ENCODE data around the gene CALD1. TPM values are rescaled to one million over a fixed set of nuclear protein-coding genes. Genes with fewer than 3 reads are reported as not detected.

CALD1 gene
- total RNA-seq, 1 donor from 2014 or later, result 169 TPM

- Mint-ChIP-seq H3K9me3 (no peaks in the 10 kb centered on the region), H3K4me3 (peak overlapping the region; percentile 44), H3K36me3 (peaks cover 37% of the 10 kb centered on the region), H3K27me3 (no peaks in the 10 kb centered on the region), H3K27ac (no peak overlapping the region), H3K4me1 (ENCODE audit: unreplicated experiment) (peaks cover 37% of the 10 kb centered on the region)
- DNase-seq (ENCODE audit: extremely low spot score, unreplicated experiment), result no peak
- TF ChIP-seq, protein P1, sequence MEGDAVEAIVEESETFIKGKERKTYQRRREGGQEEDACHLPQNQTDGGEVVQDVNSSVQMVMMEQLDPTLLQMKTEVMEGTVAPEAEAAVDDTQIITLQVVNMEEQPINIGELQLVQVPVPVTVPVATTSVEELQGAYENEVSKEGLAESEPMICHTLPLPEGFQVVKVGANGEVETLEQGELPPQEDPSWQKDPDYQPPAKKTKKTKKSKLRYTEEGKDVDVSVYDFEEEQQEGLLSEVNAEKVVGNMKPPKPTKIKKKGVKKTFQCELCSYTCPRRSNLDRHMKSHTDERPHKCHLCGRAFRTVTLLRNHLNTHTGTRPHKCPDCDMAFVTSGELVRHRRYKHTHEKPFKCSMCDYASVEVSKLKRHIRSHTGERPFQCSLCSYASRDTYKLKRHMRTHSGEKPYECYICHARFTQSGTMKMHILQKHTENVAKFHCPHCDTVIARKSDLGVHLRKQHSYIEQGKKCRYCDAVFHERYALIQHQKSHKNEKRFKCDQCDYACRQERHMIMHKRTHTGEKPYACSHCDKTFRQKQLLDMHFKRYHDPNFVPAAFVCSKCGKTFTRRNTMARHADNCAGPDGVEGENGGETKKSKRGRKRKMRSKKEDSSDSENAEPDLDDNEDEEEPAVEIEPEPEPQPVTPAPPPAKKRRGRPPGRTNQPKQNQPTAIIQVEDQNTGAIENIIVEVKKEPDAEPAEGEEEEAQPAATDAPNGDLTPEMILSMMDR (conservative IDR thresholded peaks at IDR 0.05), result no peak
Measured at GRCh38 chr7:134916171-134916883, 136.9 kb downstream of the CALD1 start.

DNA sequence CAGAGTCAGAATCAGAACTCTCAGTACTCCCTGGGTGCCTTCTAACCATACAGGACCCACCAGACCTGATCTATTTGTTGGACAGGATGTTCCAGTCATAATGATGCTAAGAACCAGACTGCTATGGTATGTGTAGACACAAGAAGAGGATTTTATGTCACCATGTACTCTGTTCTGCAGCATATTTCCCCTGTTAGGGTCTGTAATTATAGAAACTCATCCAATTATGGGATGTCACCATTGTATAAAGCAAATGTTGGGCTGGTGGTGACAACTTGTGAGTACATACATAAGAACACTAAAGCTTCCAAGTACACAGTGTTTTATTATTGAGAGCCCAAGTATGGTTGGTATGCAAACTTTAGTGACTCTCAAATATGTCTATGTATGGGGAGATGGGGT is 139.8 kb downstream of the CALD1 start:
- peak overlapping the region; percentile 80 for H3K27ac Mint-ChIP-seq
- H3K27me3 Mint-ChIP-seq, result no peaks in the 10 kb centered on the region
- no peak for DNase-seq (ENCODE audit: extremely low spot score, unreplicated experiment)
- H3K36me3 Mint-ChIP-seq, result peaks cover 41% of the 10 kb centered on the region
- H3K4me1 Mint-ChIP-seq (ENCODE audit: unreplicated experiment), result peaks cover 37% of the 10 kb centered on the region
- TF ChIP-seq, protein P1 (conservative IDR thresholded peaks at IDR 0.05), result no peak
- H3K4me3 Mint-ChIP-seq, result peak overlapping the region; percentile 30
- no peaks in the 10 kb centered on the region for H3K9me3 Mint-ChIP-seq

DNA sequence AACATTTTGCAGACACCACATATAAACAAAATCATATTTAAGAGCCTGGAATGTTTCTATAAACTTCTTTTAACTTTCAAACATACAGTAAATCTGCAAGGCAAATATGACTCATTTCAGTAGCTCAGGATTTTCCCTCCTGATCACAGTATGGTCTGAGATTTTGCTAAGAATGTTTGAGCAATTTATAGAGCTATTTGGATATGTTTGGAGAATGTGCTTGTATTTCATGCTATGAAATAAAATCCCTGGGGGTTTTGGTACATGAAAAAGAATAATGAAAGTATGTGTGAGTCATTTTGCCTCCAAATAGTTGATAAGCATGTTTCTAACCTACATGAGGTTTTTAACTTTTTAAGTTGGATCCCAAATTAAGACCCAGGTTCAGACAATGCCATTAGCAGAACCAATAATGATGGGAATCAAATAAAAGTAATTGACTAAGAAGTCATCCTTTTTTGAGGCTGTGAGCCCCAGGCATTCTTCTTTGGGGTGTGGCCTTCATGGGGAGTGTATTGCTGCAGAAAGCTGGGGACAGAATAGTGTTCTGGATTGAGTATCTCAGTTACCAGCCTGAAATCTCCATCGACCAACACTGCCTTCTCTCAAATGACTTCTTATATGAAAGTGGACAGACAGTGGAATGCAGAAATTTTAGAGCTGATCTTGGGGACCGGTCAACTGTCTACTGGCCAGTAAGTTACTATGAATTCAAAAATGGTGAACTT is 140.8 kb downstream of the CALD1 start:
- Mint-ChIP-seq H3K36me3 (peaks cover 39% of the 10 kb centered on the region), H3K9me3 (peaks cover 6% of the 10 kb centered on the region), H3K4me1 (ENCODE audit: unreplicated experiment) (peaks cover 34% of the 10 kb centered on the region), H3K27ac (peak overlapping the region; percentile 75), H3K4me3 (peak overlapping the region; percentile 59), H3K27me3 (no peaks in the 10 kb centered on the region)
- no peak for DNase-seq (ENCODE audit: extremely low spot score, unreplicated experiment)
- TF ChIP-seq, protein P1 (conservative IDR thresholded peaks at IDR 0.05), result no peak

- Mint-ChIP-seq H3K36me3 (peaks cover 33% of the 10 kb centered on the region), H3K9me3 (peaks cover 10% of the 10 kb centered on the region), H3K4me3 (no peak overlapping the region), H3K27ac (no peak overlapping the region), H3K4me1 (ENCODE audit: unreplicated experiment) (peaks cover 29% of the 10 kb centered on the region), H3K27me3 (no peaks in the 10 kb centered on the region)
- TF ChIP-seq, protein P1 (conservative IDR thresholded peaks at IDR 0.05), result no peak
- DNase-seq (ENCODE audit: extremely low spot score, unreplicated experiment), result no peak
Measured at GRCh38 chr7:134922720-134923704, 143.6 kb downstream of the CALD1 start.

GRCh38 chr7:134925766-134926165 is 146.3 kb downstream of the CALD1 start:
- no peak overlapping the region for H3K27ac Mint-ChIP-seq
- H3K9me3 Mint-ChIP-seq, result peaks cover 10% of the 10 kb centered on the region
- TF ChIP-seq, protein P1 (conservative IDR thresholded peaks at IDR 0.05), result no peak
- no peaks in the 10 kb centered on the region for H3K27me3 Mint-ChIP-seq
- no peak for DNase-seq (ENCODE audit: extremely low spot score, unreplicated experiment)
- H3K4me1 Mint-ChIP-seq (ENCODE audit: unreplicated experiment), result peaks cover 10% of the 10 kb centered on the region
- no peak overlapping the region for H3K4me3 Mint-ChIP-seq
- H3K36me3 Mint-ChIP-seq, result peaks cover 52% of the 10 kb centered on the region
